Stomach smooth muscle (tissue), 2 donors: ENCODE results near the gene SPATA31C2.
"Not testable (repeated sequence)": the region's sequence is repeated elsewhere in the genome, so short reads cannot be mapped to it uniquely, and the experiment has no call there.

Experiments
- H3K27ac ChIP-seq: one replicate; pipeline ENCODE4 v1.7.0; 2013; ENCODE audit warnings: mild to moderate bottlenecking, low read length, inconsistent platforms
- H3K27me3 ChIP-seq, 2 donors: one replicate each; pipeline ENCODE4 v1.7.0; 2013; ENCODE audit warnings: low read length in 2 of 2; ENCODE audit not compliant: insufficient read depth in 2 of 2, control insufficient read depth in 1 of 2
- H3K36me3 ChIP-seq, 2 donors: one replicate each; pipeline ENCODE4 v1.7.0; 2013; ENCODE audit warnings: low read length in 2 of 2; ENCODE audit not compliant: control insufficient read depth in 2 of 2, insufficient read depth in 2 of 2
- H3K4me1 ChIP-seq: one replicate; pipeline ENCODE4 v1.7.0; 2013; ENCODE audit warnings: low read length; ENCODE audit not compliant: control insufficient read depth, insufficient read depth
- H3K4me3 ChIP-seq, 2 donors: one replicate each; pipeline ENCODE4 v1.7.0; 2013; ENCODE audit warnings: low read length in 2 of 2
- H3K9ac ChIP-seq, 2 donors: one replicate each; pipeline ENCODE4 v1.7.0; 2013; ENCODE audit warnings: low read length in 2 of 2, mild to moderate bottlenecking in 1 of 2
- H3K9me3 ChIP-seq, 2 donors: one replicate each; pipeline ENCODE4 v1.7.0; 2013; ENCODE audit warnings: low read length in 2 of 2; ENCODE audit not compliant: control insufficient read depth in 2 of 2
- donor health status: healthy.
- donor health status: Pancreatic carcinoma.

The SPATA31C2 gene

DNA sequence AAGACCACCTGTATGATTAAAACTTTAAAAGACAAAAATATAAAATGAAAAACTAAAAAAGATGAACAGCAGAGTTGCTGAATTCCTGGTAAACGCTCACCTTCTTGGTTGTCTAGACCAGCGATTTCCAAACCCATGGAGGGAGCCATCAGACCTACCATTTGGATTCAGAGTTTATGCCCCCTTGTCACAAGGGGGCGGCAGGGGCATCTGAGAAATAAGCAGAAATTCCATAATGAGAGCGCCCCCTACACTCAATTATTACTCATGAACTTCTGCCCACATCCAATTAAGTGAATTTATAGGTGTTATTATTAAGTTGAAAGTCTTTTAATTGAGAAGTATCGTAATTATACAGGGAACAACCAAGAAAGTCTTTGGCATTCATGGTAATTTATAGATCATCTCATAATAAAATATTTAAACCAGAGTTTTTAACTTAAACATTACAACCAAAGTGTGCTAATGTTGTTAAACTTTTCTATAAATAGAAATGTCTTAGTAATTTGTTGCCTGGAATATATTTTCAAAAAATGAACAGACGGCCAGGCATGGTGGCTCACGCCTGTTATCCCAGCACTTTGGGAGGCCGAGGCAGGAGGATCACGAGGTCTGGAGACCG lies 35.2 kb upstream of the SPATA31C2 start:
- no peak overlapping the region for H3K27ac ChIP-seq
- peaks cover 0 to 3% of the 10 kb centered on the region in 2 donors for H3K9me3 ChIP-seq
- H3K27me3 ChIP-seq: no peaks in the 10 kb centered on the region
- no peaks in the 10 kb centered on the region for H3K36me3 ChIP-seq
- H3K4me3 ChIP-seq: no peak overlapping the region
- H3K4me1 ChIP-seq: no peaks in the 10 kb centered on the region
- H3K9ac ChIP-seq: no peak overlapping the region

GRCh38 chr9:88169700-88170099 lies 31.4 kb upstream of the SPATA31C2 start:
- H3K4me1 ChIP-seq: no peaks in the 10 kb centered on the region
- no peak overlapping the region for H3K27ac ChIP-seq

DNA sequence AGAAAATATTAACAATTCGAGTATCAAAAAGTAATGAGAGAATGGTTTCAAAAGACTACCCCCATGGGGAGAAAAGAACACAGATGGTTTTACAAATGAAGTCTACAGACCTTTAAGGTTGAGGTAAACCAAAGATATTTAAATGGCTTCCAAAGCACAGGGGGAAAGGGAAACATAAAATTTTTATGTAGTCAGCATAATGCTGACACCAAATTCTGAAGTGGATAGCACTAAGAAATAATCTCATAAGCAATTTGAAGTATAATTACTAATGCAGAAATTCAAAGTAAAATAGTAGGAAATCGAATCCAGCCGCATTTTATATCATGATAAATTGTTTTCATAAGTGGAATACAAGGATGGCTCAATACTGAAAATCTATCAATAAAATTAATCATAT lies 30.3 kb upstream of the SPATA31C2 start:
- H3K36me3 ChIP-seq: no peaks in the 10 kb centered on the region
- no peaks in the 10 kb centered on the region for H3K27me3 ChIP-seq
- H3K4me1 ChIP-seq: no peaks in the 10 kb centered on the region
- H3K4me3 ChIP-seq: no peak overlapping the region
- no peak overlapping the region for H3K27ac ChIP-seq
- H3K9ac ChIP-seq: no peak overlapping the region
- H3K9me3 ChIP-seq: no peaks in the 10 kb centered on the region

More at GRCh38 chr9:88169700-88170099, 31.4 kb upstream of the SPATA31C2 start:
- Histone ChIP-seq H3K9me3 (no peaks in the 10 kb centered on the region), H3K27me3 (no peaks in the 10 kb centered on the region), H3K9ac (no peak overlapping the region), H3K4me3 (no peak overlapping the region), H3K36me3 (no peaks in the 10 kb centered on the region)

DNA sequence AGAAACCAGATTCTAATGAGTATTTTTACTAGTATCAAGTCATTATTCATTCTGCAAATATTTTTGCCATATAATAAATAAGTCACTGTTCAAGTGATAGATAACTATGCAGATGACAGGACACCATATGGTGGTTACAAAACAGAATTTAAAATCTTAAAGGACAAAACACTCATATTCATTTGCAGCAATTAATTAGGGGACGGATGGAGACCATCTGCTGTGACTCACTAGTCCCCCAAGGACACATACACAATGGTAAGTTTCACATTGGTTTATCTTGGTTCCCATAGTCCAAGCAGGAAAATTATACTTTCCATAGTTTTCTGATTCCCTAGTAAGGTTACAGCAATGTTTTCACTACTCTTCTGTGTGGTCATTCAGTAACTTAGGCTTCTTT lies 28.4 kb upstream of the SPATA31C2 start:
- H3K9me3 ChIP-seq: no peaks in the 10 kb centered on the region
- H3K4me1 ChIP-seq: no peaks in the 10 kb centered on the region
- H3K27me3 ChIP-seq: no peaks in the 10 kb centered on the region
- no peak overlapping the region for H3K27ac ChIP-seq
- no peak overlapping the region for H3K9ac ChIP-seq
- no peak overlapping the region for H3K4me3 ChIP-seq
- H3K36me3 ChIP-seq: no peaks in the 10 kb centered on the region

GRCh38 chr9:88164850-88165249 lies 26.6 kb upstream of the SPATA31C2 start:
- no peaks in the 10 kb centered on the region for H3K4me1 ChIP-seq
- no peak overlapping the region for H3K27ac ChIP-seq

GRCh38 chr9:88161144-88161543 lies 22.9 kb upstream of the SPATA31C2 start:
- Histone ChIP-seq H3K27me3 (no peaks in the 10 kb centered on the region), H3K36me3 (no peaks in the 10 kb centered on the region), H3K27ac (no peak overlapping the region), H3K4me3 (no peak overlapping the region), H3K9me3 (no peaks in the 10 kb centered on the region), H3K4me1 (no peaks in the 10 kb centered on the region), H3K9ac (no peak overlapping the region)

More at GRCh38 chr9:88164850-88165249, 26.6 kb upstream of the SPATA31C2 start:
- no peaks in the 10 kb centered on the region for H3K9me3 ChIP-seq
- H3K27me3 ChIP-seq: no peaks in the 10 kb centered on the region
- H3K36me3 ChIP-seq: no peaks in the 10 kb centered on the region
- no peak overlapping the region for H3K9ac ChIP-seq
- H3K4me3 ChIP-seq: no peak overlapping the region

- H3K4me3 ChIP-seq: no peak overlapping the region
- H3K27me3 ChIP-seq: no peaks in the 10 kb centered on the region
- H3K27ac ChIP-seq: no peak overlapping the region
- H3K9ac ChIP-seq: no peak overlapping the region
- H3K4me1 ChIP-seq: no peaks in the 10 kb centered on the region
- no peaks in the 10 kb centered on the region for H3K36me3 ChIP-seq
- no peaks in the 10 kb centered on the region for H3K9me3 ChIP-seq
Measured at GRCh38 chr9:88143957-88144625, 5.8 kb upstream of the SPATA31C2 start.

DNA sequence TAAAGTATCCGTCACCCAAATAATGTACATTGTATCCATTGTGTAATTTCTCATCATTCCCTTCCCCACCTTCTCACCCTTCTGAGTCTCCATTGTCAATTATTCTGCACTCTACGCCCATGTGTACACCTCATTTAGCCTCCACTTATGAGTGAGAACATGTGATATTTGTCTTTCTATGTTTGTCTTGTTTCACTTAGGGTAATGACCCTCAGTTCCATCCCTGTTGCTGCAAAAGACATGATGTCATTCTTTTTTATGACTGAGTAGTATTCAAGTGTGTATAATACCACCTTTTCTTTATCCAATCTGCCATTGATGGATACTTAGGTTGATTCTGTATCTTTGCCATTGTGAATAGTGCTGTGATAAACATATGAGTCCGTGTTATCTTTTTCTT lies 4.9 kb upstream of the SPATA31C2 start:
- Histone ChIP-seq H3K27ac (no peak overlapping the region), H3K9ac (no peak overlapping the region), H3K4me3 (no peak overlapping the region), H3K9me3 (no peaks in the 10 kb centered on the region), H3K27me3 (no peaks in the 10 kb centered on the region), H3K36me3 (no peaks in the 10 kb centered on the region), H3K4me1 (no peaks in the 10 kb centered on the region)

DNA sequence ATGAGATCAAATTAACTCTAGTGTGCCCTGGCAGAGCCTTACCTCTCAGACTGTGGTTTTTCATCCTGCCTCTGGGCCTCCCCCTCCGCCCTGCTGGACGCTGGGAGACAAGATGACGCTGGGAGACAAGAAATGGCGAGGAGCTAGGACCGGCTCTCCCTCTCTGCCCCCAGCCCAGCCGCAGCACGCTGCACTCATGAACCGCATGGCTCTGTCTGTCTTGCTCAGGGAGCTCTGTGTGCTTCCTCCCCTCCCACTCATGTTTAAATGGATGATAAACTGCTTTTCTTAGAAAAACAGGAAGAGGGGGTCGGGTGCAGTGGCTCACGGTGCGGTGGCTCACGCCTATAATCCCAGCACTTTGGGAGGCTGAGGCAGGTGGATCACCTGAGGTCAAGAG lies 4.7 kb downstream of the SPATA31C2 start:
- H3K36me3 ChIP-seq, H3K9me3 ChIP-seq, H3K27ac ChIP-seq, H3K9ac ChIP-seq, H3K4me1 ChIP-seq, H3K27me3 ChIP-seq, H3K4me3 ChIP-seq: not testable (repeated sequence)

DNA sequence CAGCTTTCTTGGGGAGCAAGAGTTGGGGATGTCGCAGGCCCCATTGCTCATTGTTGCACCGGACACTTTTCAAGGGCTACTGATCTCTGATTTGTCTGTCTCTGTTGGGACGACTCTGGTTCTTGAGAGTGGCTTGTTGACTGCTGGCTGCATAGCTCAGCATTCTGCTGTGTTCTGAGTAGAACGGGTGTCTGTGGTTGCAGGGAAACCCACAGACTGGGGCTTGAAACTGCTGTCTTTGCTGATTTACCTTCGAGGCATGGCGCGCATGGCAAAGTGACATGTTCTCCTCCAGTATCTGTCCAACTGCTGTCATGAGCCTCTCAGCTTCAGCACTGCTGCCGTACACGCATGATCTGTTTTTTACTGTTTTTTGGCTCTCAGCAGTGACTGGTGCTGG lies 8.7 kb downstream of the SPATA31C2 start:
- not testable (repeated sequence) for H3K4me1 ChIP-seq, H3K4me3 ChIP-seq, H3K27me3 ChIP-seq, H3K27ac ChIP-seq, H3K36me3 ChIP-seq, H3K9ac ChIP-seq, H3K9me3 ChIP-seq

DNA sequence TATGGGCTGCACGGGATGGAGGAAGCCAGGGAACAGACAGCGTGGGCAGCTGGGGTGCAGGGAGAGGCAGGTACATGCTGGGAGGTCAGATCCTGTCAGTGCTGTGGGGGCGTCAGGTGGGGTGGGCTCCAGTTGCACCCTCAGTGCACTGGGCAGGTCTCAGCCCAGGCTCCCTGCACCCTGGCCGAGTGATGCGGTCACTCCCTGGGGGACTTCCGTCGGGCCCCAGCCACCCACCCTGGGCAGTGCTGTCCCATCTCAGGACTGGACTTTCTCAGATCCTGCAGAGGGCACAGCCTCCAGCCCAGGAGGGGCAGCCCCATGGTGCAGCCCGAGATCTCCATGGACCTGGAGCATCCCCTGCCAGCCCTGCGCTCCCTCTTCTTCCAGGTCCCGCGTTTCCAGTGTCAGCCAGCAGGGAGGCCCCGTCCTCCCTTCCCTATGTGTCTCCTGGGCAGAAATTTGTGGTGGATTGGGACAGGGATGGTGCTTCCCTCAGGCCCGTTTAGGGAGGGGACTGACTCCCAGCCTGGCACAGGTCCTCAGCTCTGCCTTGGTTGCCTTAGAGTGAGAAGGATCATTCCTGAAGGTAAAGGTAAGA lies 10.5 kb downstream of the SPATA31C2 start:
- H3K27me3 ChIP-seq, H3K27ac ChIP-seq, H3K4me3 ChIP-seq, H3K9ac ChIP-seq, H3K36me3 ChIP-seq, H3K4me1 ChIP-seq, H3K9me3 ChIP-seq: not testable (repeated sequence)
